HUES48 (cell line): ENCODE data around the gene SNAPC4.

Experiments
- H3K27ac ChIP-seq: one replicate; pipeline ENCODE4 v1.7.0; 2013; ENCODE audit warnings: low read depth, low read length, inconsistent platforms
- H3K27me3 ChIP-seq: 2 replicates; pipeline ENCODE4 v1.6.1; 2013; ENCODE audit warnings: mild to moderate bottlenecking, low read length; ENCODE audit not compliant: control insufficient read depth, insufficient read depth
- H3K36me3 ChIP-seq: 2 replicates; pipeline ENCODE4 v1.6.1; 2013; ENCODE audit warnings: low read length; ENCODE audit not compliant: control insufficient read depth, insufficient read depth
- H3K4me1 ChIP-seq: 2 replicates; pipeline ENCODE4 v1.6.1; 2013; ENCODE audit warnings: mild to moderate bottlenecking, low read length; ENCODE audit not compliant: control insufficient read depth, insufficient read depth
- H3K4me3 ChIP-seq: 2 replicates; pipeline ENCODE4 v1.5.1; 2013; ENCODE audit warnings: mild to moderate bottlenecking, low read depth, low read length
- H3K9ac ChIP-seq: 2 replicates; pipeline ENCODE4 v1.6.1; 2013; ENCODE audit warnings: mild to moderate bottlenecking, low read depth, low read length, moderate library complexity
- H3K9me3 ChIP-seq: 2 replicates; pipeline ENCODE4 v1.6.1; 2013; ENCODE audit warnings: low read length; ENCODE audit not compliant: control insufficient read depth, insufficient read depth

The SNAPC4 gene

DNA sequence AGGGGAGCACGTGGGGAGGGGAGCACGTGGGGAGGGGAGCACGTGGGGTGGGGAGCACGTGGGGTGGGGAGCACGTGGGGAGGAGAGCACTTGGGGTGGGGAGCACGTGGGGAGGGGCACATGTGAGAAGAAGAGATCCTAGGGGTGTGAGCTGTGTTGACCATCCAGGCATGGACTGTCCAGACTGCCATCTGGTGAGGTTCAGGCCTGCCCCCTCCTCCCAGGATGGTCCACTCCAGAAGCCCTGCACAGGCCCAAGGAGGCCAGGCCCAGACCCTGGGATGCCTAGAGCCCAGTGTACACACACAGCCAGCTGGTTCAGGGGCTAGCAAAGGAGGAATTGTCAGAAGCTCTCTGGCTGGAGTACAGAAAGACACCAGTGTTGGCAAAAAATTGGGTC, 2.3 kb downstream of the SNAPC4 start:
- Histone ChIP-seq H3K27ac (no peak overlapping the region), H3K27me3 (no peaks in the 10 kb centered on the region), H3K36me3 (peaks cover 74% of the 10 kb centered on the region), H3K4me3 (no peak overlapping the region), H3K4me1 (peaks cover 7% of the 10 kb centered on the region; the same call in 1 of the 2 replicates), H3K9me3 (no peaks in the 10 kb centered on the region), H3K9ac (no peak overlapping the region)

DNA sequence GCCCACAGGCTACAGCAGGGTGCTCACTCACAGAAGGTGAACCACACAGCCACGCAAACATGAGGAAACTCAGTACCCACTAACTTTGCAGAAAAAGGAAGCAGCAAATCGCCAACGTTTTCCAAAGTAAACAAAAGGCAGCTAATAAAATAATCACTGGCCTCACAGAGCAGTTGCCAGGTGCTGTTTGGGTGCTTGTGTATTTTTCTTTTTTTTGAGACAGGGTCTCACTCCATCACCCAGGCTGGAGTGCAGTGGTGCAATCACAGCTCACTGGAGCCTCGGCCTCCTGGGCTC, 3.8 kb downstream of the SNAPC4 start:
- no peaks in the 10 kb centered on the region for H3K27me3 ChIP-seq
- peaks cover 75% of the 10 kb centered on the region for H3K36me3 ChIP-seq
- no peaks in the 10 kb centered on the region for H3K9me3 ChIP-seq
- no peak overlapping the region for H3K27ac ChIP-seq
- no peak overlapping the region for H3K4me3 ChIP-seq
- H3K9ac ChIP-seq: no peak overlapping the region
- H3K4me1 ChIP-seq: peaks cover 7% of the 10 kb centered on the region; the same call in 1 of the 2 replicates

DNA sequence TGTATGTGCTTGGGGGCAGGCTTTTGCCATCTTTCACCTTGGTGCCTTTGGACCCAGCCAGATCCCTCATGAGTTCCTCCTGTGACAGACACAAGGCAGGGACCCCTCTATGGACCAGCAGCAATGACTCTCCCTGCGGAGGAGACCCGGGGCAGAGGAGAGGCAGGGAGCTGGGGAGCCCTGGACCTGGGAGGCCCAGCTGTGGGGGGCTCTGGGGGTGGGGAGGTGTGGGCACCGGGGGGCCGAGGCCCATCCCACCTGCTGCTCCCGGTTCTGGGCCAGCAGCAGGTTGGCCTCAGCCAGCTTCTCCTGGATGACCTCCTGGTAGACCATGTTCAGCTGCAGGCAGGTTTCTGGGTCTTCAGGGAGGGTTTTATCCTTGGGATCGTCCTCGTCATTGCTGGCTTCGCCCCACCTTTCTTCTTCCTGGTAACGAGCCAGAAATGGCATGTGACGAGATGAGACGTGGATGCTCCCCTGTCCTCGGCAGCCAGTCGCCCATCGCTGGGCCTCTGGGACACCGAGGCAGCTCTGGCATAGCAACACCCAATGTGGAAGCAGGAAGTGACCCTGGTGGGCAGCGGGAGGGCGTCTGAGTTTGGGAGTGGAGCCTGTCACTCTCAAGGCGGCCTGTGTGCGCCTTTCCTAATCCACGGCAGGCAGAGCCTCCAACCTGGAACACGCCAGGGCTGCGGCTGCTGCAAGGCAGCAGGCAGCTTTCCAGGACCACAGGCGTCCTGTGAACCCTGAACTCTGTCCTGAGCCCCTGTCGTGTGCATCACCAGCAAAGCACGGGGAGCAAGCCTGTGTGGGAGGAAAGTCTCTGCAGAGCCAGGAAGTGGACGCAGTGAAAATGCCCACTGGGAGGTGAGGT, 4.4 kb downstream of the SNAPC4 start:
- Histone ChIP-seq H3K9me3 (no peaks in the 10 kb centered on the region), H3K36me3 (peaks cover 78% of the 10 kb centered on the region), H3K4me3 (no peak overlapping the region), H3K27ac (no peak overlapping the region), H3K27me3 (no peaks in the 10 kb centered on the region), H3K9ac (no peak overlapping the region), H3K4me1 (peaks cover 7% of the 10 kb centered on the region; the same call in 1 of the 2 replicates)

DNA sequence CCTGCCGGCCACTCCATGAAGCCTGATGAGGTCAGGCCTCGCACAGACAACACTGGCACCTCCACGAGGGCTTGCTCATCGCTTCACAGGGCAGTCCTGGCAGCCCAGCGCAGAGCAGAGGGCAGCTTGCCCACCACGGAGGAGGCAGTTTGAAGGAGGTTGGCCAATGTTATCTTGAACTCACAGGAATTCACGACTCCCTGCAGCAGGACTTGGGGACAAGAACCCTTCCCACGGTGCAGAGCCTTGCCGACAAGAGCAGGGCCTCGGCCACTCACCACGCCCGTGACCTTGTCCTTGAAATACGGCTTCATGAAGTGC, 5.0 kb downstream of the SNAPC4 start:
- peaks cover 5% of the 10 kb centered on the region; the same call in 1 of the 2 replicates for H3K4me1 ChIP-seq
- H3K4me3 ChIP-seq: no peak overlapping the region
- no peak overlapping the region for H3K27ac ChIP-seq
- peaks cover 82% of the 10 kb centered on the region for H3K36me3 ChIP-seq
- H3K9ac ChIP-seq: no peak overlapping the region
- H3K9me3 ChIP-seq: no peaks in the 10 kb centered on the region
- H3K27me3 ChIP-seq: no peaks in the 10 kb centered on the region

DNA sequence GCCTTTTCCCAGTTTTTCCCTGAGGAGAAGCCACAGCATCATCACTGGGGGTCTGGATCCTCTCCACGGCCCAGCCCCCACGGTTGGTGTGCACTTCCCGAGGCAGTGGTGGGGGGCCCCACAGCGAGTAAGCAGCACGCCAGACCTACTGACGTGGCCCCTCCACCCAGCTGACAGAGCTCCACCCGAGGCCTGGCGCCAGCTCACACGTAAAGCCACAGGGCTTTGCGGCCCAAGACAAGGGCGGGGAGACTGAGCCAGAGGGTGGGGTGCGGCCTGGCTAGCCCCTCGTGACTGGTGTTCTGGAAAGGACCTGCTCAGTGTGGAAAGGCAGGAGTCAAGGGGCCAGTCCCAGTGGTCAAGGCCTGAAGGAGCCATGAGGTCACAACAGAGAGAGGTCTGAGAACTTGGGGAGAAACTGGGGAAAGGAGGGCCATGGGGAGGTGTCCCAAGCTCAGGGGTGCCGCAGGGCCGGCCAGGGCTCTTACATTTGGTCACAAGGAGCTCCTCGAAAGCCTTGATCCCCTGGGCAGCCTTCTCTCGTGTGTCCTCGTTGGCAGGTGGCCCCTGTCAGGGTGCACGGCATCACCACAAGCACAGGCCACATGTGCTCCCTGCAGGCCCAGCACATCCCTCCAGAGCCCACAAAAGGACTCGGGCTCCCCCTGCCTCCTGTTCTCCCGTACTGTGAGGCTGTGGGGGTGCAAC, 5.5 kb downstream of the SNAPC4 start:
- Histone ChIP-seq H3K9me3 (no peaks in the 10 kb centered on the region), H3K9ac (no peak overlapping the region), H3K4me1 (peaks cover 5% of the 10 kb centered on the region; the same call in 1 of the 2 replicates), H3K4me3 (no peak overlapping the region), H3K36me3 (peaks cover 88% of the 10 kb centered on the region), H3K27me3 (no peaks in the 10 kb centered on the region), H3K27ac (no peak overlapping the region)

DNA sequence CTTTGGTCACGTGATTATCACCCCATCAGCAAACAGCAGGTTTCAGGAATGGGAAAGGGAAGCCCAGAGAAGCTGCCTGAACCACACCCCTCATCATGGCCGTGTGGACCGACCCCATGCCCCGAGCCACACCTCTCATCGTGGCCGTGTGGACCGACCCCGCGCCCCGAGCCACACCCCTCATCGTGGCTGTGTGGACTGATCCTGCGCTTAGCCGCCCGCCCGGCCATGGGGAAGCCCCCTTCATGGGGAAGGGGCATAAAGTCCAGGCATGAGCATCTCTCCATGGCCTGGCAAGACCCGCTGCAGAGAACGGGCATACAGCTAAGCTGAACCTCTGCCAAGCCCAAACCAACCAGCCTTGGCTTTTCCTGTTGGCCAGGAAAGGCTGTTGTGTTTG, 6.4 kb downstream of the SNAPC4 start:
- Histone ChIP-seq H3K27me3 (no peaks in the 10 kb centered on the region), H3K4me1 (no peaks in the 10 kb centered on the region), H3K27ac (no peak overlapping the region), H3K4me3 (no peak overlapping the region), H3K36me3 (peaks cover 93% of the 10 kb centered on the region), H3K9ac (no peak overlapping the region), H3K9me3 (no peaks in the 10 kb centered on the region)

DNA sequence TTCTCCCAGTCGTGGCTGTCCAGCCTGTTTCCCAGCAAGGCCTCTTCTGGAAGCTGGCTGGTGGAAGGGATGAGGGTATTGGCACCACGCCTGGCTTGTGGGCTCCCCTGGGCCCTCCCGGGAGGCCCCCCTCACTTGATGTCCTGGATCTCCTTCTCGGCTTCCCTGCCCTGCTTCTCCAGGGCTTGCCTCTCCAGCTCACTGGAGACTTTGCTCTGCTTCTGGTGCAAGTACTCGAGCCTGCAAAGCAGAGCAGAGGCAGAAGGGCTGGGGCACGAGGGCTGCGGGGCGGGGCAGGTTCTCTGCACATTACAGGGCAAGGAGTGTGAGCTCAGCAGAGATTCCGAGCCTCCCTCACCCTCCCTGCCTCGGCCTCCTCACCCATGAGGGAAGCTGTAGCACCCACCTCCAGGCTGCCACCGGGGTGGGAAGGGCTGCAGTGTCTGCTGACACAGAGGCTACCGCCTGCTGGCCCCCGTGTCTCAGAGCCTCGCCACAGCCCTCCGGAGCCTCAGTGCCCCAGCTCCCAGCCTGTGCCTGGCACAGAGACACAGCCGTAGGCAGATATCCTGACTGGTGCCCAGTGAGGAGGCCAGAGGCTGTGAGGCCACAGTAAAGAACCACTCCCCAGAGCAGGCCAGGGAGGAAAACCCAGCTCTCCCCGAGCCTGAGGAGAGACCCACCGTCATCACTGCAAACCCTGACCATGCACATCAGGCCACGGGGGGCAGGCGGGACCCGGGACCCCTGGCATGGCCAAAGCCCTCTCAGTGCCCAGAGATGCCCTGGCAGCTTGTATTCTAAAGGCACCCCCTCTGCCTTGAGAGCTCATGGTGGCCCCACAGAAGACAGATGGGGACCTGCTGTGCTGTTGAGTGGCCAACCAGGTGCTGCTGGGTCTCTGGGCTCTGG, 7.2 kb downstream of the SNAPC4 start:
- no peak overlapping the region for H3K9ac ChIP-seq
- no peaks in the 10 kb centered on the region for H3K4me1 ChIP-seq
- H3K27me3 ChIP-seq: no peaks in the 10 kb centered on the region
- H3K9me3 ChIP-seq: no peaks in the 10 kb centered on the region
- H3K36me3 ChIP-seq: peaks cover 93% of the 10 kb centered on the region
- no peak overlapping the region for H3K27ac ChIP-seq
- no peak overlapping the region for H3K4me3 ChIP-seq

DNA sequence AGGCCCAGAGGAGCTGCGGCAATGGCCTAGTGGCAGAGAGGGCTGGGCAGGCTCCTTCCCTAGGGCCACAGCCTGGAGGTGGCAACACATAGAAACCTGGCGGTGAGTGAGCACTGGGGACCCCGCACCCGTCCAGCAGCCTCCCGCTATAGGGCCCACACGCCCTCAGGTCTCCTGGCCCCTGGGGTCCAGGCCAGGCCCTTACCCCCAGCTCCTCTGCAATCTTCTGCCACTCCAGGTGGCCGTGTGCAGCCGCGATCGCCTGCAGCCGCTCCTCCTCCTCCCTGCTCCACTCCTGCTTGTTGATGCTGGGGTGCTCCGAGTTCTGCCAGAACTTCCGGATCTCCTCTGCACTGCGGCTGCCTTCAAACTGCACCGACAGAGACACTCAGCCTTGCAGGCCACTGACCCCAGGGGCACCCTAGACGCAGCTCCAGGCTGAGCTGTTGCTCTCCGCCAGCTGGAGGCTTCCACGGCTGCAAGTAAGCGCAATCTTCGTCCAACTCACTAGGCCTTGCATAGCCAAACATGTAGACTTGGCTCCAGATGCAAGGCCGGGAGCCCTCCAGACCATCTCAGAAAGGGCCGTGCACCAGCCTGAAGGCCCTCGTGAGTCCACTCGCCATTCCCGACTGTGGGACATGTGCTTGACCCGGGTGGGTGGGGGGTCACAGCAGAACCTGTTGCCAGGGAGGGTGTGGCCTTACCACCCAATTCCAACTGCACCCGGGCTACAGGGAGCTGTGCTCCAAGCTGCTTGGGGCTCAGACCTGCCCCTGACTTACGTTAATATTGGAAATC, 8.0 kb downstream of the SNAPC4 start:
- Histone ChIP-seq H3K9me3 (no peaks in the 10 kb centered on the region), H3K27me3 (no peaks in the 10 kb centered on the region), H3K4me3 (no peak overlapping the region), H3K27ac (no peak overlapping the region), H3K9ac (no peak overlapping the region), H3K4me1 (no peaks in the 10 kb centered on the region), H3K36me3 (peaks cover 95% of the 10 kb centered on the region)

DNA sequence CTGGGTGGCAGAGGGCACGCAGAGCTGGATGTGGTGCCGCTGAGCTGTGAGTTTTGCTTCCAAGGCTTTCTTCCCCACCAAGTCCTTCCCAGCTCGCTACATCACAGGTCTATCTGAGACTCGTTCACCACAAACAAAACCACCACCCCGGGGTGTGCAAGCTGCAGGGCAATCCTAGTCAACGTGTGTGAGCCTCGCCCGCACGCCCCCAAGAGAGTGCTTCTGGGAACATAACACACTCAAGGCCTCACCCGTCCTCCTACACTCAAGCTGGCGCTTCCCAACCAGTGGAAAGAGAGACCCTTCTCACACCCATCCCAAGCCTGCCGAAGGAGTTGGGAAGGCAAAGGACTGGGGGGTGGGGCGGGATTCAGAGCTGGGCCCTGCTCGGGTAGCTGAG, 10.6 kb downstream of the SNAPC4 start:
- Histone ChIP-seq H3K27ac (no peak overlapping the region), H3K27me3 (no peaks in the 10 kb centered on the region), H3K9me3 (no peaks in the 10 kb centered on the region), H3K9ac (no peak overlapping the region), H3K4me3 (no peak overlapping the region), H3K4me1 (no peaks in the 10 kb centered on the region), H3K36me3 (peaks cover 91% of the 10 kb centered on the region)

DNA sequence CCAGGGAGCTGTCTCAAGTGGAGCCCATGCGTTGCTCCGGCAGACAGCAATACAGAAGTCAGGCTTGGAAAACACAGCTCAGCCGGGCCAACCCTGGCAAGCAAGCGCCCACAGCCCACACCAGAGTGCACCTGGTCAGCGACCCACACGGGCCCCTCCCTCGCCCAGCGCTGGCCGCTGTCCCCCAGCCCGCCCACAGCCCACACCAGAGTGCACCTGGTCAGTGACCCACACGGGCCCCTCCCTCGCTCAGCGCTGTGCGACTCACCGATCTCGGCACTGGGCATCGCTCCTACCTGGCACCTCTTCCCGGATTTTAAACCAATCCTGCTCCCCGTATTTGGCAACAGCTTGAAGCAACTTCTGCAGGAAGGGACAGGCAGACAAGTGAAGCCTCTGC, 12.8 kb downstream of the SNAPC4 start:
- H3K36me3 ChIP-seq: peaks cover 90% of the 10 kb centered on the region
- H3K9ac ChIP-seq: no peak overlapping the region
- no peak overlapping the region for H3K27ac ChIP-seq
- no peaks in the 10 kb centered on the region for H3K4me1 ChIP-seq
- H3K9me3 ChIP-seq: no peaks in the 10 kb centered on the region
- H3K4me3 ChIP-seq: no peak overlapping the region
- no peaks in the 10 kb centered on the region for H3K27me3 ChIP-seq
